ENCODE measurements around the gene IQCM.

- TF ChIP-seq CTCF (IDR thresholded peaks at IDR 0.05) (no peak), ESRRA (IDR thresholded peaks at IDR 0.05; ENCODE audit: borderline replicate concordance, low read length) (no peak), ZNF302 (CRISPR knock-in tag; IDR thresholded peaks at IDR 0.05) (no peak), NR3C1 (IDR thresholded peaks at IDR 0.05) (no peak), EHMT2 (IDR thresholded peaks at IDR 0.05; ENCODE audit: low read depth) (no peak), POLR2A (IDR thresholded peaks at IDR 0.05; ENCODE audit: low read length) (no peak), CHD2 (IDR thresholded peaks at IDR 0.05; ENCODE audit: low read length, partially characterized antibody) (no peak), NPAS2 (CRISPR knock-in tag; IDR thresholded peaks at IDR 0.05; ENCODE audit: borderline replicate concordance) (no peak), KDM1A (IDR thresholded peaks at IDR 0.05; ENCODE audit: low read depth) (no peak), MYC (IDR thresholded peaks at IDR 0.05; ENCODE audit: borderline replicate concordance, low read length) (no peak), SMC3 (IDR thresholded peaks at IDR 0.05) (no peak), EP300 (IDR thresholded peaks at IDR 0.05) (no peak)
- TF ChIP-seq, protein P1, sequence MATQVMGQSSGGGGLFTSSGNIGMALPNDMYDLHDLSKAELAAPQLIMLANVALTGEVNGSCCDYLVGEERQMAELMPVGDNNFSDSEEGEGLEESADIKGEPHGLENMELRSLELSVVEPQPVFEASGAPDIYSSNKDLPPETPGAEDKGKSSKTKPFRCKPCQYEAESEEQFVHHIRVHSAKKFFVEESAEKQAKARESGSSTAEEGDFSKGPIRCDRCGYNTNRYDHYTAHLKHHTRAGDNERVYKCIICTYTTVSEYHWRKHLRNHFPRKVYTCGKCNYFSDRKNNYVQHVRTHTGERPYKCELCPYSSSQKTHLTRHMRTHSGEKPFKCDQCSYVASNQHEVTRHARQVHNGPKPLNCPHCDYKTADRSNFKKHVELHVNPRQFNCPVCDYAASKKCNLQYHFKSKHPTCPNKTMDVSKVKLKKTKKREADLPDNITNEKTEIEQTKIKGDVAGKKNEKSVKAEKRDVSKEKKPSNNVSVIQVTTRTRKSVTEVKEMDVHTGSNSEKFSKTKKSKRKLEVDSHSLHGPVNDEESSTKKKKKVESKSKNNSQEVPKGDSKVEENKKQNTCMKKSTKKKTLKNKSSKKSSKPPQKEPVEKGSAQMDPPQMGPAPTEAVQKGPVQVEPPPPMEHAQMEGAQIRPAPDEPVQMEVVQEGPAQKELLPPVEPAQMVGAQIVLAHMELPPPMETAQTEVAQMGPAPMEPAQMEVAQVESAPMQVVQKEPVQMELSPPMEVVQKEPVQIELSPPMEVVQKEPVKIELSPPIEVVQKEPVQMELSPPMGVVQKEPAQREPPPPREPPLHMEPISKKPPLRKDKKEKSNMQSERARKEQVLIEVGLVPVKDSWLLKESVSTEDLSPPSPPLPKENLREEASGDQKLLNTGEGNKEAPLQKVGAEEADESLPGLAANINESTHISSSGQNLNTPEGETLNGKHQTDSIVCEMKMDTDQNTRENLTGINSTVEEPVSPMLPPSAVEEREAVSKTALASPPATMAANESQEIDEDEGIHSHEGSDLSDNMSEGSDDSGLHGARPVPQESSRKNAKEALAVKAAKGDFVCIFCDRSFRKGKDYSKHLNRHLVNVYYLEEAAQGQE (IDR thresholded peaks at IDR 0.05): no peak
Measured at GRCh38 chr4:149711593-149712365, 103.9 kb downstream of the IQCM start.

All from A549 (cell line).